Stimulated activated CD8-positive, alpha-beta memory T cell treated with anti-CD3 and anti-CD28 coated beads, Interleukin-15, amount 100 ng/mL, for 24 hours (primary cell): ENCODE data around the gene STK17A.
"Not testable (repeated sequence)": the region's sequence is repeated elsewhere in the genome, so short reads cannot be mapped to it uniquely, and the experiment has no call there.

Source experiments
- DNase-seq: peaks from one replicate; pipeline ENCODE4 v3.0.0-alpha.2; 2020; ENCODE audit warnings: low read depth

Gene STK17A

DNA sequence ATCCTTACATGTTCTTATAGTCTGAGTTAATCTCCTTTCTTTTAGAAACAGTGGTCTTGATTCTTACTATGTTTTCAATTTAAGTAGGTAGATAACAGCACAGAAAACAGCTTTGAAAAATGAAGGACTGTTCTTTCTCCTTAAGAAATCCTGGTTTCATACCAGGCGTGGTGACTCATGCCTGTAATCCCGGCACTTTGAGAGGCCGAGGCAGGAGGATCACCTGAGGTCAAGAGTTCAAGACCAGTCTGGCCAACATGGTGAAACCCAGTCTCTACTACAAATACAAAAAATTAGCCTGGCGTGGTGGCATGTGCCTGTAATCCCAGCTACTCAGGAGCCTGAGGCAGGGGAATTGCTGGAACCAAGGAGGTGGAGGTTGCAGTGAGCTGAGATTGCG is 13.5 kb downstream of the STK17A start:
- DNase-seq = not testable (repeated sequence)

GRCh38 chr7:43600056-43600455 is 17.1 kb downstream of the STK17A start:
- no peak for DNase-seq

- DNase-seq = no peak
These were observed 19.3 kb downstream of the STK17A start for GRCh38 chr7:43602256-43602655.

- DNase-seq = no peak
These were observed 21.3 kb downstream of the STK17A start for GRCh38 chr7:43604251-43604650.

DNA sequence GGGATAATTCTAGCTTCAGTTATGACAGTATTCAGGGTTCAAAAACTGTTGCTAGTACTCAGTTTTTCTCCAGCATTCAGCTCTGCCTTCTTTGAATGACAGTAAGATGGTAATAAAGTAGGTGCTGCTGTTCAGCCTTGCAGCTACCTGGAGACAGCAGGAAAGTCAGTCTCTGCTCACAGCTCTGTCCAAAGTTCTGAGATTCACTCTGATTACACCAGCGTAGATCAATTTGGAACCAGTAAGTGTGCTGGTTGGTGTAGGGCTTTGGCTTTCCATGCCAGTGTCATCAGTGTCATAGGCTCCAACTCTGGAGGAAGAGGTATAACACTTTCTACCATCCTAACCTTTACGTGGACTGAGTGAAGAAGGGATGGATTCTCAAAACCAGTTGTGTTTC is 26.2 kb downstream of the STK17A start:
- DNase-seq = no peak

- no peak for DNase-seq
These were observed 29.2 kb downstream of the STK17A start for GRCh38 chr7:43612128-43612527.

DNA sequence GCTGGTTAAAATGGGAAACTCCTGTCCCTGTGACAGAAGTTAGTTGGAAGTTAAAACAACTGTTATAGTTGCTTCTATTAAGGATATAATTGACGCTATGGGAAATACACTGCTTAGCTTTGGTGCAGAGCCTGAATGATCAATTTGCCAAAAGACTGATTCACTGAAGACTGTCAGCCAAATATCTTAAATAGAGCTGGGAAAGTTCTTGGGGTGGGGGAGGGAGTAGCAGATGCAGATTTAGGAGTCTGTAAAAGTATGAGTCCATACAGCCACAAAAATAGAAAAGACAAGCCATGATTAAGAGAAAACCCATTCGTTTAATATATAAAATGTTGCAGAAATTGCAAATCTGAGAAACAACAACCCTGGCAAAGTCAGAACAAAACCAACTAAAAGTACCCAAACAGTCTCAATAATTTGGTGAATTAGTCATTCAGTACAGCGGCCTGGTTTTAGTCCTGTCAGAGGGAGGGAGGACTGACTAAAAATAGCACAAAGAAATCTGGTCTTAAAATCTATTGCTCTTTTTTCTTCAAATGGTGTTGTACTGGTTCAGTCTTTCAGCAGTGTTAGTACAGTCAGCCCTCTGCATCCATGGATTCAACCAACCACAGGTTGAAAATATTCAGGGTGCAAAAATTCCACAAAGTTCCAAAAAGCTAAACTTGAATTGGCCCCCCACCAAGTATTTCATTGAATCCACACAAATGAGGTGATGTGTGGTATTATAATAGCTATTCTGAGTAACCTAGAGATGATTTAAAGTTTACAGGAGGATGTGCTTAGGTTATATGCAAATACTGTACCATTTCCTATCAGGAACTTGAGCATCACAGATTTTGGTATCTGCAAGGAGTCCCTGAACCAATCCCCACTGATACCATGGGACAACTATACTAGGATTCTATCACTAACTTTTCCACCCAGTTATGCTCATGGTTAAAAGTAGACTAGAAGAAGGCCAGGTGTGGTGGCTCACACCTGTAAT is 30.0 kb downstream of the STK17A start:
- DNase-seq = no peak

DNA sequence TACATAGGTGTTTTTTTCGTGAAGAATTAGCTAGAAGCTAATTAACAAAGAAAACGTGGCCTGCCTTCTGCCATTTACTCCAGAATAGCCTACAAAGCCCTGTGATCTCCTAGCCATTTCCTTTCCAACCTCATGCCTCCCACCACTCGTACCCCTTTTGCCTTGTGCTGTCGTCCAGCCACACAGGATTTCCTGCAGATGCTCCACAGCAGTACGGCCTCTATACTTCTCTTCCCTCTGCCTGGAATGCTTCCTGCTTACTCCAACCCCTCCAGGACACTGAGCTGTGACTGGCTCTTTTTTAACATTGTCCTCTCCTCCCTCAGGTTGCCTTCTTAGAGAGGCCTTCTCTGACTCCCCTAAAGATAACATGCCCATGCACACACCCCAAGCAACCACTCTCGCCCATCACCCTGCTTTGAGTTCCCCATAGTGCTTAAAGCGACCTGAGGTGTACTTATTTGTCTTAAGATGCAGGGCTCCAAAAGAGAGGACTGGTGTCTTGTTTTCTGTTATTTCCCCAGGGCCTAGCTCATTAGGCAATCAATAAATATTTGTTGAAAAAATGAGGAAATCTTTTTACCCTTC is 32.7 kb downstream of the STK17A start:
- no peak for DNase-seq

- DNase-seq = no peak
These were observed 34.1 kb downstream of the STK17A start for GRCh38 chr7:43616977-43617376.

- no peak for DNase-seq
These were observed 35.2 kb downstream of the STK17A start for GRCh38 chr7:43618073-43618472.

DNA sequence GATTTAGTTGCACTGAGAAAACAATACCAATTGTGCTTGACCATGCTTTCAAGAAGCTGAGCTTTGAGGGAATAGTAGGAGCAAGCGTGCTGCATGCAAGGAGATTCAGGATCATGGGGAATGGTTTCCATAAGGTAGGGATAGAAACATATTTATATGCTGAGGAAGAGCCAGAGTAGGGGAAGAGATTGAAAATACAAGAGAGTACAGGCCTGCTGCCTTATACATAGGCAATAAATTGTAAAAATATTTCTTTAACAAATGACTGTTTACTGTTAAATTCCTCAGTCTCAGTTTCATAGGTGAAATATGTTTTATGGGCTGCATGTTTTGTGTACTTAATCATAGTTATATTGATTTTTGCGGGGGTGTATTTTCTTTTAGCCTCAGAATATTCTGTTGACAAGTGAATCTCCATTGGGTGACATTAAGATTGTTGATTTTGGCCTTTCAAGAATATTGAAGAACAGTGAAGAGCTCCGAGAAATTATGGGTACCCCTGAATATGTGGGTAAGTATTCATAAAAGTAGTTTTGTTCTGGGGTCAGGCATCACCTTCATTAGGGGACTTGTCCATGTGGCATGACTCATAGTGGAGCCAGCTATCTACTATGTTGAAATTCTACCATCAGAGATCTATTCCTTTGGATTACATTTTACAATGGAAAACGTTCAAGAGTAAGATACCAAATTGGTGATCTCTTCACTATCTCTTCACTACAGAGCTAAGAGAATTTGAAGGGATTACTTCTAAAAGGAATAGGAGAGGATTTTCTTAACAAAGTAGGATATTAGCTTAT is 36.5 kb downstream of the STK17A start:
- no peak for DNase-seq

DNA sequence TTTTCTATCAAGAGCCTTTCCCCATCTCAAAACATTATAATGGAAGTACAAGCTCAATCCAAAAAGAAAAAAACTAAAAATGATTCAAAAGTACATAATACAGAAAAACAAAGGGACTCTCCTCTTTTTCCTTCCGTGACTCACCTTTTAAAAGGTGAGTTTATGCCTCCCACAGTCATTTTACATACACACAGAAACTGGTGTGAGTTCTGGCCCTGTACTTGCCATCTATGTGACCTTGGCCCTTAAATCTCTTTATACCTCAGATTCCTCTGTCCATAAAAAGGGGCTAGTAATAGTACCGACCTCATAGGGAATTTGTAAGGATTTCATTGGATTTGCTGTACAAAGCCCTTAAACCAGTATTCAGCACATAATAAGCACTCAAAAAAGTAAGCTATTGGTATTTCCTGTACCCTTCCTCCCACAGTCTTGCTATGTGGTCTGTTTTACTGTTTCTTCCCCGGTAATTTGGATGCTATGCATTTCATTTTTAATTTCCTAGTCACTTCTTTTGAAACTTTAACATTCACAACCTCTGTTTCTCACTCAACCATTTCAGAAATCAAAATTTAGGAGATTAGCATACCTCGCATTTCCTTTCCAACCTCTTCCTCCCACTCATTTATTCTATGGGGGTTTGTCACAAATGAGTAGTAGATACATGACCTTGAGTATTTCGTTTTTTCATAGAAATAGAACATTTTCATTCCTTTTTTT is 39.0 kb downstream of the STK17A start:
- no peak for DNase-seq

DNA sequence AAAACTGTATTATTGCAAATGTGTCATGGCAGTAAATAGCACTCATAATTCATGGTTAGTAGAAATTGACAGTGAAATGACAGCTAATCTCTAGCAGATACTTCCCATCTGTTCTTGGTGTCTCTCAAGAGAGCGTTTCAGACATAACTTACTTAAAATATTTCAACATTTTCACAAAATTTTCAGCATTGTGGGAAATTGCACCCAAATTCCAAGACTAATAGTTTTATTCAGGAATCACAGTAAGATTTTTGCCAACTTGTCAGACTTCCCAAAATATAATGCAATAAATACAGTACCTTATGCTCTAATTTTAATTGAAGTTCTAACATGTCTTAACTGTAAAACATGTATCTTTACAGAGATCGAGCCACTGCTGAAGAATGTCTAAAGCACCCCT is 41.2 kb downstream of the STK17A start:
- DNase-seq = no peak

DNA sequence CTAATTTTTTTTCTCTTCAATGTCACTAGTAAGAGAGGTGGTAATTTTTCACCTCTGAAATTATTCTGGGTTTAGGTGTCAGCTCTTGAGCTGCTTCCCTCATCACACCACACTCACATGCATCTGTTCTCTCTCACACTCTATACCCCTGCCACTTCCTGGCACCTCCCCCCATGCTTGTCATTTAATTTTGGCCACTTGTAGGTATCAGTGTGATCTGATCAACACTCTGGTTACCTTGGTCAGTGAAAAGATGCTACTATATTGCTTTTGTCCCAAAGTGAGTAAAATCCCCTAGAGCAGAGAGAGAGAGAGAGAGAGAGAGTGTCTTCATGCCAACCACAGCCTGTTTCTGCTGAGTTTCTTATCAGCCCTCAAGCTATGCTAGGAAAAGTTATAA is 42.5 kb downstream of the STK17A start:
- no peak for DNase-seq

DNA sequence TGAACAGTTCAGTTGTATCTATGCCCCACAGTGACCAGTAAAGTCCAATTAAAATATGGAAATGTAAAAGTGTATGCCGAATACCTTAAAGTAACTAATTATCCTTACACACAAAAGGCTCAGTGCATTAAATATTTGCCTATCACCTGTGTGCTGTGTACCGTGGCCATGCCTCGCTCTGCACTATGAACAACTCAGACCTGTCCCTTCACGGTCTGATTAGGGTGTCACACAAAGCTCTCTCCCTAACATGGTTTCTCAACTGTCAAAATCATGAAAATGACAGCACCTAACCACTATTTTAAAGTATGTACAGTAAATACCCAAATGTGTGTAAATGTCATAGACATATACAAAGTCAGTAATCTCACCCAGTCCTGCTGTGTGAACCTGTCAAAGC is 43.1 kb downstream of the STK17A start:
- DNase-seq = no peak

- DNase-seq = no peak
These were observed 43.8 kb downstream of the STK17A start for GRCh38 chr7:43626695-43627094.

DNA sequence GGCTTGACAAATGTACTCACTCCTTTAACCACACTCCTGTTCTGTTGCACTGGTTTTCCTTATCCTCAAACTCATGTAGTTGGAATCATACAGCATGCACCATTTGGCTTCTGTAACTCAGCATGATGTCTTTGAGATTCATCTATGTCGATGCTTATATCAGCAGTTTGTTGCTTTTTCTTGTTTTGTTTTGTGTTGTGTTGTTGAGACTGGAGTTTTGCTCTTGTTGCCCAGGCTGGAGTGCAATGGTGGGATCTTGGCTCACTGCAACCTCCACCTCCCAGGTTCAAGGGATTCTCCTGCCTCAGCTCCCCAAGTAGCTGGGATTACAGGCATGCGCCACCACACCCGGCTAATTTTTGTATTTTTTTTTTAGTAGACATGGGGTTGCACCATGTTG is 44.9 kb downstream of the STK17A start:
- not testable (repeated sequence) for DNase-seq

DNA sequence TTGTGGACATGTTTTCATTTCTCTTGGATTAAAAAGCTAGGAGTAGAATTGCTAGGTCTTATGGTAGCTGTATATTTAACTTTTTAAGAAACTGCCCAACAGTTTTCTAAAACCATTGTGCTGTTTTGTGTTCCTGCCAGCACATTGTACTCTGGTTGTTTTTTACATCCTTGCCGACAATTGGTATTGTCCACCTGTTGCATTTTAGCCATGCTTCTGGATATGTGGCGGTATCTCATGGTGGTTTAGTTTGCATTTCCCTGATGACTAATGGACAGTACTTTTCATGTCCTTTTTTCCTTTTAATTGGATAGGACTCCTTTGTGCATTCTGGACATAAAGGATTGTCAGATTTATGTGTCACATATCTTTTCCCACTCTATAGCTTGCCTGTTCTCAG is 45.5 kb downstream of the STK17A start:
- no peak for DNase-seq

DNA sequence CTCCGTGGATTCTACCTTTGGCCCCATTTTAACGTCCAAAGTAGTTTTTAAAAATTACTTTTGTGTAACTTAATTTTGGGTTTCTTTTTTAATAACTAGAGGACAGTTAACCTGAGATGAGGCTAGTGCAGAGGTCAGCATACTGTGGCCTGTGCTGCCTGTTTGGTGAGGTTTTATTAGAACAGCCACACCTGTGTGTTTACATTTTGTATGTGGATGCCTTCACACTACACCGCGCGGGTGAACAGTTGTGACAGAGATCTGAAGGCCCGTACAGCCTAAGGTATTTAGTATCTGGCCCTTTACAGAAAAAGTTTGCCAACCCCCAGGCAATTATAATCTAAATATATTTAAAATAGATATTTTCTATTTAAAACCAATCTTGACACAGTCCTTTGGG is 46.9 kb downstream of the STK17A start:
- DNase-seq = no peak

- no peak for DNase-seq
These were observed 47.6 kb downstream of the STK17A start for GRCh38 chr7:43630482-43630881.

DNA sequence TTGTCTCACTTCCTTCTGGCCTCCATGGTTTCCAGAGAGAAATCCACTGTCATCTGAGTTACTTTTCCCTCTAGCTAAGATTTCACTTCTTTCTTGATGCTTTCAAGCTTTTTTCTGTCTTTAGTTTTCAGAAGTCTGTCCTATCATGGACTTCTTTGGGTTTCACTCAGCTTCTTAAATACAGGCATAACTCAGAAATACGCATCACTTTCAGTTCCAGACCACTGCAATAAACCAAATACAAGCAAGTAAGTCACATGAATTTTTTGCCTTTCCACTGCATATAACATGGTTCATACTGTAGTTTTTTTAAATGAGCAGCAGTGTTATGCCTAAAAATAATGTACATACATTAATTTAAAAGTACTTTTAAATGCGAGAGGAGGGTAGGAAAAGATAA is 48.7 kb downstream of the STK17A start:
- DNase-seq = no peak

GRCh38 chr7:43632746-43633145 is 49.8 kb downstream of the STK17A start:
- DNase-seq = no peak
